ENCODE data around the gene PROK2. TPM values are rescaled to one million over a fixed set of nuclear protein-coding genes. Genes with fewer than 3 reads are reported as not detected.

Gene PROK2
- total RNA-seq, 2 experiments from 2014 or later: 1.3 to 1.4 TPM

GRCh38 chr3:71758091-71758490 is 26.9 kb downstream of the PROK2 start:
- Mint-ChIP-seq H3K4me3 (no peak overlapping the region), H3K27ac (no peak overlapping the region), H3K9me3 (no peaks in the 10 kb centered on the region), H3K27me3 (peaks cover 25% of the 10 kb centered on the region), H3K4me1 (ENCODE audit: low read depth) (peaks cover under 1% of the 10 kb centered on the region), H3K36me3 (ENCODE audit: low read depth) (no peaks in the 10 kb centered on the region)
- Histone ChIP-seq H3K27me3 (ENCODE audit: control insufficient read depth in 1 of 2, insufficient read depth in 2 of 2, low read length in 2 of 2) (peaks cover 11 to 12% of the 10 kb centered on the region in 2 experiments), H3K27ac (ENCODE audit: low read depth in 1 of 2, low read length in 2 of 2) (no peak overlapping the region), H3K9me3 (ENCODE audit: control insufficient read depth in 1 of 2, insufficient read depth in 1 of 2, low read length in 2 of 2) (peaks cover 0 to 4% of the 10 kb centered on the region in 2 experiments), H3K4me3 (ENCODE audit: low read length) (no peak overlapping the region), H3K36me3 (ENCODE audit: insufficient read depth, low read length) (no peaks in the 10 kb centered on the region), H3K4me1 (ENCODE audit: insufficient read depth, low read length) (peaks cover 5% of the 10 kb centered on the region)
- no peak for ATAC-seq (ENCODE audit: poor library complexity)
- CTCF ChIA-PET: no interaction called here
- no peak for TF ChIP-seq CTCF (IDR thresholded peaks at IDR 0.05)
- intact Hi-C loops (cut with DNase I, micrococcal nuclease): no loop called here
- DNase-seq: no peak
- POLR2A ChIA-PET: no interaction called here

- ChIA-PET POLR2A (interaction anchor here (0.8 kb wide), 1 partner anchor 693 kb away, joined by 3 read pairs; no protein-coding TSS in a partner anchor), CTCF (no interaction called here)
- Mint-ChIP-seq H3K27me3 (peaks cover 53% of the 10 kb centered on the region), H3K9me3 (no peaks in the 10 kb centered on the region), H3K4me3 (peak overlapping the region; percentile 86), H3K4me1 (ENCODE audit: low read depth) (peaks cover 8% of the 10 kb centered on the region), H3K27ac (no peak overlapping the region), H3K36me3 (ENCODE audit: low read depth) (no peaks in the 10 kb centered on the region)
- no peak for TF ChIP-seq CTCF (IDR thresholded peaks at IDR 0.05)
- DNase-seq (no peak), ATAC-seq (ENCODE audit: poor library complexity) (peak; percentile 11)
- Histone ChIP-seq H3K4me3 (ENCODE audit: low read length) (no peak overlapping the region), H3K36me3 (ENCODE audit: insufficient read depth, low read length) (no peaks in the 10 kb centered on the region), H3K27ac (ENCODE audit: low read depth in 1 of 2, low read length in 2 of 2) (no peak overlapping the region), H3K4me1 (ENCODE audit: insufficient read depth, low read length) (peaks cover 10% of the 10 kb centered on the region), H3K9me3 (ENCODE audit: control insufficient read depth in 1 of 2, insufficient read depth in 1 of 2, low read length in 2 of 2) (peaks cover 0 to 4% of the 10 kb centered on the region in 2 experiments), H3K27me3 (ENCODE audit: control insufficient read depth in 1 of 2, insufficient read depth in 2 of 2, low read length in 2 of 2) (peaks cover 24 to 27% of the 10 kb centered on the region in 2 experiments)
- intact Hi-C loops (cut with DNase I, micrococcal nuclease): loop anchor here in 1 of 2 experiments (5.0 kb wide), 1 partner anchor 42 kb away; no protein-coding TSS in a partner anchor
Measured at GRCh38 chr3:71754610-71755253, 30.2 kb downstream of the PROK2 start.

- peaks cover 50% of the 10 kb centered on the region for H3K27me3 Mint-ChIP-seq
- POLR2A ChIA-PET: interaction anchor here (1.0 kb wide), 1 partner anchor 24 kb away, joined by 3 read pairs; no protein-coding TSS in a partner anchor
- H3K27ac Mint-ChIP-seq: no peak within 1 kb of the TSS
- intact Hi-C loops (cut with DNase I, micrococcal nuclease): loop anchor here in 1 of 2 experiments (5.0 kb wide), 1 partner anchor 42 kb away; no protein-coding TSS in a partner anchor
- TF ChIP-seq CTCF (IDR thresholded peaks at IDR 0.05): no peak
- Histone ChIP-seq H3K27me3 (ENCODE audit: control insufficient read depth in 1 of 2, insufficient read depth in 2 of 2, low read length in 2 of 2) (peaks cover 24 to 27% of the 10 kb centered on the region in 2 experiments), H3K27ac (ENCODE audit: low read depth in 1 of 2, low read length in 2 of 2) (no peak within 1 kb of the TSS), H3K4me3 (ENCODE audit: low read length) (no peak within 1 kb of the TSS), H3K4me1 (ENCODE audit: insufficient read depth, low read length) (peaks cover 10% of the 10 kb centered on the region), H3K9me3 (ENCODE audit: control insufficient read depth in 1 of 2, insufficient read depth in 1 of 2, low read length in 2 of 2) (peaks cover 0 to 4% of the 10 kb centered on the region in 2 experiments), H3K36me3 (ENCODE audit: insufficient read depth, low read length) (no peaks in the 10 kb centered on the region)
- peaks cover 8% of the 10 kb centered on the region for H3K4me1 Mint-ChIP-seq (ENCODE audit: low read depth)
- H3K36me3 Mint-ChIP-seq (ENCODE audit: low read depth): no peaks in the 10 kb centered on the region
- H3K4me3 Mint-ChIP-seq: peak within 1 kb of the TSS; percentile 86
- H3K9me3 Mint-ChIP-seq: no peaks in the 10 kb centered on the region
- peak in 4 of 14 experiments; percentile 11 to 48 (median 32) for DNase-seq
- CTCF ChIA-PET: no interaction called here
- ATAC-seq (ENCODE audit: poor library complexity): peak; percentile 58
Measured at GRCh38 chr3:71753701-71754609, 31.0 kb downstream of the PROK2 start, which contains the start of gene GPR27. GPR27 (plus strand) TSS chr3:71753855; CDS start chr3:71754050, 195 bp downstream.
